NOMO-1 treated with dmso at 0.1 percent for 144 hours (cell line): ENCODE results near the gene ZSWIM3.

Source experiments
- DNase-seq: peaks from one replicate; lab custom pipeline; 2025; ENCODE audit not compliant: unreplicated experiment; lab: John Stamatoyannopoulos, UW

The ZSWIM3 gene

DNA sequence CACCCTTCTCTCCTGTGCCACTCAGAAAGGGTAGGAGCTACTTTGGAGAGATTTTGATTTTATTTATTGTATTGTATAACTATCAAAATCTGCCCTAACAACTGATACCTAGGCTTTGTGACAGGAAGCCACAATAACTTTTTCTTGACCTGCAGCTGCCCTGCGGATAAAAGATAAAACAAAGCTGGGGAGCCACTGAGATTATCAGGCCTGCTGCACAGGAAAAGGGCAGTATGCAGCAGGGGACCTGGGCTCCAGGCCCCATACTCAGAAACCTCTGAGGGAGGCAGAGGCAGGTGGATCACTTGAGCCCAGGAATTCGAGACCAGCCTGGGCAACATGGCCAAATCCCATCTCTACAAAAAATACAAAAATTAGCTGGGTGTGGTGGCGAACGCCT is 24.8 kb upstream of the ZSWIM3 start:
- no peak for DNase-seq

DNA sequence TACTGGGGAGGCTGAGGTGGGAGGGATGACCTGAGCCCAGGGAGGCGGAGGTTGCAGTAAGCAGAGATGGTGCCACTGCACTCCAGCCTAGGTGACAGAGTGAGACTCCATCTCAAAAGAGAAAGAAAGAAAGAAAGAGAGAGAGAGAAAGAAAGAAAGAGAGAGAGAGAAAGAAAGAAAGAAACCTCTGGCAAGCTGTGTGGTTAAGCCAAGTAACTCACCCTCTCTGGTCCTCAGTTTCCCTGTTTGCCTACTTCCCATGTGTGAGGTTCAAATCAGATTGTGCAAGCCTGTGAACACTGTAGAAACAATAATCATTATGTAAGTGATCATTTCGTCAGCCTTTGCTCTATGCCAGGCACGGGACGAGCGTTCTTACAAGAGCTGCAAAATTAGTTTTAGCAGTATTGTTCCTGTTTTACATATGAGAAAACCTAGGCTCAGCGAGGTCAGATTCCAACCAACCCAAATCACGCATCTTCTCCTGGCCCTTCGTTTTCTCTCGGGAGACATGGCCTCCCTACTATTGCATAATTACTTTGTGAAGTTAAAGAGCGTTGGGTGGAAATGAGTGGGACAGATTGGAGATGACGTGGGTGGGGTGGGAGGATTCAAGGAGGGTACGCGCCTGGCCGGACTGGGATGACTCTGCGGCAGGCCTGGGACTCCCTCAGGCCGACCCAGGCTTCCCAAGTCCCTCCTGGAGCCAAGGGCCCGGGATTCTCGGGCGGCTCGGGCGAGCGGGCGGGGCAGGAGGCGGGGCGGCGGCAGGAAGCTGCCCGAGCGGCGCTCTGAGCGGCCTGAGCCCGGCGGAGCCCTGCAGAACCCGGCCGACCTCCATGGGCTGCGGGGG is 24.2 kb upstream of the ZSWIM3 start, which contains the start of gene SNX21:
SNX21 (plus strand) TSS at position 770 of the 853 bp plus-strand sequence. CDS start 121 bp downstream, outside the sequence.
- peak; percentile 72 for DNase-seq

DNA sequence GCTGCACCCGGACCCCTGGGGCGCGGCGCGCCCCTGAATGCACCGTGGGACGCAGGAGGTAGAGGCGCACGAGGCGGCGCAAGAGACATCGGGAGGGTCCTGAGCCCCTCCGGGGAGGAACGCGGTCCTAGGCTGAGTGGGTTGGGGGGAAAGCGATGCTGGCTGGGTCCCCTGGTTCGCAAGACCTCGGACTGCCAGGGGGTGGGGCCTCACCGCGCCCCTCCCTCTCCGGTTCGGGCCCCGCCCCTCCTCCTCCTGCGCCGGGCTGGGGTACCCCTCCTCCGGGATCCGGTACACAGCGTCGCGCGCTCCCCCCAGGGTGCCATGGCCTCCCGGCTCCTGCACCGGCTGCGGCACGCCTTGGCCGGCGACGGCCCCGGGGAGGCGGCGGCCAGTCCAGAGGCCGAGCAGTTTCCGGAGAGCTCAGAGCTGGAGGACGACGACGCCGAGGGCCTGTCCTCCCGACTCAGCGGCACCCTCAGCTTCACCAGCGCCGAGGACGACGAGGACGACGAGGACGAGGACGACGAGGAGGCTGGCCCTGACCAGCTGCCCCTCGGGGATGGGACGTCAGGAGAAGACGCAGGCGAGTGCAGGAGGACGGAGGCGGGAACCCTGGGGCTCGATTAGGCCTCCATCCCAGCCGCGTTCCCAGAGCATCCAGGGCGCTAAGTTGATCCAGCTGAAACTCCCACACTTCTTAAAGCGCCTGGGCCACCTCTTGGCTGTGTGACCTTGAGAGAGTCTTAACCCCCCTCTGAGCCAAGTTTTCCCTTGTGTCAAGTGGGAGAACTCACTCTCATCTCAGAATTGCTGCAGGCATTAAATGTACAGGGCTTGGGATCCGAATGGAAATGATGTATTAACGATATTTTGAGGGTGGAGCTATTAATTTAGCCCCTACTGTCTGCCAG is 23.3 kb upstream of the ZSWIM3 start:
- no peak for DNase-seq

DNA sequence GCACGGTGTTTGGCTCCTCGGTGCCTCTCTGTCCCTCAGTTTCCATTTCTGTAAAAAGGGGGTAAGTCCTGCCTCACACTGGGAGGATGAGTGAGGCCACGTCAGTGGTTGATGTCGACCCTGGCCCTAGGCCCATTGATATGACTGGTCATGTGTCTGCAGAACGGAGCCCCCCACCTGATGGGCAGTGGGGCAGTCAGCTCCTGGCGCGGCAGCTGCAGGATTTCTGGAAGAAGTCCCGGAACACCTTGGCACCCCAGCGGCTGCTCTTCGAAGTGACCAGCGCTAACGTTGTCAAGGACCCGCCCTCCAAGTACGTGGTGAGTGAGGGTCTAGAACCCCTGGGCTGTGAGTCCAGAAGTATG is 22.6 kb upstream of the ZSWIM3 start:
- DNase-seq, result no peak

DNA sequence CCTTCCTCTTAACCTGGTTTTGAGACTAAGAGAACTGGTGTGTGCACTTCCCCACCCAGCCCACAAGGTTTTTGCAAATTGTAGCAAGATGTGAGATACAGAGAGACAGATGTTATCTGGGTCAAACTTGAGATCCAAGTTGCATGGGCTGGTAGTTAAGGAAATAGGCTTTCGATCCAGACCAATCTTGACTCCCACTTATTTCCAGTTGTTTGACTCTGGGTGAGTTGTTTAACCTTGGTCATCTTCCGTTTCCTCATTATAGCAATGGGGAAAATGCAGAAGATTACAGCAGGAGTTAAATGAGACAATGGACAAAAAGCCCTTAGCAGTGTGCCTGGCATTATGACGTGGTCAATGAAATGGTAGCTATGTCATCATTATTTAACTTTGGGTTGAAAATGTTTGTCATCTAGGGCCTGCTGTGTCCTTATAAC is 22.1 kb upstream of the ZSWIM3 start:
- no peak for DNase-seq

DNA sequence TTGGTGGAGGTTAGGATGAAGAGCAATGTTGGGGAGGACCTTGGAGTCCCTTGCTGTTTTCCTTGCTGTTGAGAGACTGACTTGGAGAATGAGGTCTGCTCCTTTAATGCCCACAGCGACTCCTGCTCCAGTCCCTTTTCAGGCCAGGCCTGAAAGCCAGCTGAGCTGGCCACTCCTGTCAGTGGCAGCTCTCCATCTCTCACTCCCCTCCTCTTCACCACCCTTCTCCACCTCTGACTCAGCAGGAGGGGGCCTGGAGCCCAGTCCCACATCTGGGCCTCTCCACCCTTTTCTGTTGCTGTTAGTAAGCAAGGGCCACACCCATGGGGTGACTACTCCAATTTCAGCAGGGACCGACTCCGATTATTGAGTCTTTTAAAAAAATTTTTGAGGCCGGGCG is 21.6 kb upstream of the ZSWIM3 start:
- no peak for DNase-seq

DNA sequence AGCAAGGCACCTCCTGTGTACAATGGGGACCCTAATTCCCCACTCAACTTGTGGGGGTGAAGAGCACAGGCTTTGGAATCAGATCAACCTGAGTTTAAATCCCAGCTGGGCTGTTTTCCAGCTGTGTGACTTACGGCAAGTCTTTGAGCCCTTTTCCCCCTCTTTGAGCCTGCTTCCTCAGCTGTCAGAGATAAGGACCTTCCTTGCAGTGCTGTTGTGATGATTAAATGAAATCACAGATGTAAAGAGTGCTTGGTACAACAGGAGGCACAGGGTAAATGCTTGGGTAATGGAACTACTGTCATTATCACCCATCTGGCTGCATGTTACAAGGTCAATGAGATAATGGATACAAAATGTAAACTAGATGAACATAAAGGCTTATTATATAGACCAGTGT is 20.6 kb upstream of the ZSWIM3 start:
- no peak for DNase-seq

DNA sequence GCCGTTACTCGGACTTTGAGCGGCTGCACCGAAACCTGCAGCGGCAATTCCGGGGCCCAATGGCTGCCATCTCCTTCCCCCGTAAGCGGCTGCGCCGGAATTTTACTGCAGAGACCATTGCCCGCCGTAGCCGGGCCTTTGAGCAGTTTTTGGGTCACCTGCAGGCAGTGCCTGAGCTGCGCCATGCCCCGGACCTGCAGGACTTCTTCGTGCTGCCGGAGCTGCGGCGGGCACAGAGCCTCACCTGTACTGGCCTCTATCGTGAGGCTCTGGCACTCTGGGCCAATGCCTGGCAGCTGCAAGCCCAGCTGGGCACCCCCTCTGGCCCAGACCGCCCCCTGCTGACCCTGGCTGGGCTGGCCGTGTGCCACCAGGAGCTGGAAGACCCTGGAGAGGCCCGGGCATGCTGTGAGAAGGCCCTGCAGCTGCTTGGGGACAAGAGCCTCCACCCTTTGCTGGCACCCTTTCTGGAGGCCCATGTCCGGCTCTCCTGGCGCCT is 16.7 kb upstream of the ZSWIM3 start:
- no peak for DNase-seq

DNA sequence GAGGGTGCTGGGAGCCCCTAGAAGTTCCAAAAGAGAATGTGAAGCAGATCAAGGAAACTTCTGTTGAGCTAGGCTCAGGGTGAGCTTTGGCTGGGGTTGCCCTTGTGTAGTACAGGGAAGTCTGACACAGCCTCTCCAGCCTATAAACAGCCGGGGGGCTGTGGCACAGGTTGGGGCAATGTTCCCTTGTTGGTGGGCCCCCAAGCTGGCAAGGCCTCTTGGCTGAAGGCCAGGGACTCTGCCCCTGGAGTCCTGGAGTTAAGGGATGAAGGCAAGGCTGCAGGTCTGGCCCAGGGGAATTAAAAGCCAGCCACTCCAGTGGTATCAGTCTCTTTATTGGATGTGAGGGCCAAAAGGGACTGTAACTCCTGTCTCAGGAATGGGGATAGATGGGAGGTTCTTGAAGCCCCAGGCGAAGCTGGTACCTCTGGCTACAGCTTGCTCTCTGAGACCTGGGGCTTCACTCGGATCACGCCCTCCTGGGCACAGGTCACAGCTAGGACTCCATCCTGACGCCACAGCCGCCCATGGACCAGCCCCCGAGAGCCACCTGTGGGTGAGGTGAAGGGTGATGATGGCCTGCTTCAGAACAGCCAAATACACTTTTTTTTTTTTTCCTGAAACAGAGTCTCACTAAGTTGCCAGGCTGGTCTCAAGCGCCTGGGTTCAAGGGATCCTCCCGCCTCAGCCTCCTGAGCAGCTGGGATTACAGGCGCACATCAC is 15.8 kb upstream of the ZSWIM3 start:
- DNase-seq, result no peak

DNA sequence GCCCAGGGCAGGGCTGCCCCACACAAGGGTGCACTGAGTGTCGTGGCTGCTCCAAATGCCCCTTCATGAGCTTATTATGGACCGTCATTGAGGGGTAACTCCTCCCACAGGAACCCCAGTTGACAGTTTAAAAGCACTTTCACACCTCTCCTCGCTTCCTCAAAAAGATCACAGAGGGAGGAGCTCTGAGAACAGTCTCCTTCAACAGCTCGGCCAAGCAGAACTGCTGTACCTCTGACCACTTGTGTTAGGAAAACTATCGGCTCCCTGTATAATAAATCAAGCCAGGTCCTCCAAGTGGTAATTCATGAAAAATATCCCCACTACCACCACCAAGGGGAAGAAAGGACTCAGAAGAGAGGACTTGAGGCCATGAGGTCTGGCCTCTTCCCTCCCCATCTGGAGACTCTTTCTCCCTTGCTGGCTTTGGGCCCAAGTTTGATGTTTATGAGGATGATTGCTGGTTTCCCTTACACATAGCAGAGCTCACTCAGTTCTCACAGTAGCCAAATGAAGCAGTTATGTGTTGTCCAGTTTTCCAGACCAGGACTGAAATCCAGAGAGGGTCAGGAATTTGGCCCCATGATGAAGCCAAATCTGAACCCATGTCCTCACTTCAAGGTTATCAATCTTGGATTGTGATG is 15.1 kb upstream of the ZSWIM3 start:
- DNase-seq, result peak; percentile 80

DNA sequence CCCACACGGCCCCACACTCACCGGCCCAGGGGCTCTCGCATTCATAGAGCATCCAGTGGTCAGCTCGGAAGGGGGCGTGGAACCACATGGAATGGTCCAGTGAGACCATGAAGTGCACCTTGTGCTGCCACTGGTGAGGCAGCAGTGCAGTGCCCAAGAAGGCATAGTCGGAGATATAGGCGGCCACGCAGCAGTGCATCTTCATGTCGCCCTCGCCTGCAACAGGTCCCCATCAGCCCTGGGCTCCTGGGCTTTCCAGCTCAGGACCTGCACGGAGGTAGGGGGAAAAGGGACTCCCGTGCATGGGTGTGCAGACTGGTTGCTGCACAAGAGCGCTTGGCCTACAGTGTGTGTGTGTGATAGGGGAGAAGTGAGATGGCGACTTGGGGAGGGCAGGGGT is 13.9 kb upstream of the ZSWIM3 start:
- no peak for DNase-seq

DNA sequence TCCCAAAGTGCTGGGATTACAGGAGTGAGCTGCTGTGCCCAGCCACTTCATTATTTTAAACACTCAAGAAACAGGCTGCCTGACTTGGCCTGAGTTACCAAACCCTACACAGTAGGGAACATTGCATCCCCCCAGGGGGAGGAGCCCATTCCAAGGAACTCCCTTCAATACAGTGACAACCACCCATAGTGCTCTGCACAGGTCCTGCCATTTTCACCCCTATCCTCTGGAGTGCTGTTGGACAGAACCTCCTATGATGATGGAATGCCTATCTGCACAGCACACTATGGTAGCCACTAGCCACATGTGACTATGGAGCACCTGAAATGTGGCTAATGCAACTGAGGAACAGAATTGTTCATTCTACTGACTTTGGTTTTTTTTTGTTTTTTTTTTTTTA is 12.0 kb upstream of the ZSWIM3 start:
- DNase-seq, result no peak

DNA sequence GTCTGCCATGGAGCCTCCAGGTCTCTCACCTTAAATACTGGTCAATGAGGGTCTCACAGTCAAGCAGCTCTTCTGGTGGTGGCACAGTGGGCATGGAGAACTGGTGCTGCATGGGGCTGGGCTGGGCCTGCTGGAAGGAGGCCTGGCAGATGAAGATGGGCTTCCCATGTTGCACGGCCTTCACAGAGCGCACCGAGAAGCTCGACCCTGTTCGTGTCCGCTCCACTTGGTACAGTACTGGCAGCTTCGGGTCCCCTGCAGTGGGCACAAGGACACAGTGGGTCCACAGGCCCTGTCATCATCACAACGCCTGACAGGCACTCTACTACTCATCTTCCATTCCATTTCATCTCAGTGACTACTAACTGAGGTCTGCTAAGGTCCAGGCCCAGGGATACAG is 9.0 kb upstream of the ZSWIM3 start:
- DNase-seq, result no peak

DNA sequence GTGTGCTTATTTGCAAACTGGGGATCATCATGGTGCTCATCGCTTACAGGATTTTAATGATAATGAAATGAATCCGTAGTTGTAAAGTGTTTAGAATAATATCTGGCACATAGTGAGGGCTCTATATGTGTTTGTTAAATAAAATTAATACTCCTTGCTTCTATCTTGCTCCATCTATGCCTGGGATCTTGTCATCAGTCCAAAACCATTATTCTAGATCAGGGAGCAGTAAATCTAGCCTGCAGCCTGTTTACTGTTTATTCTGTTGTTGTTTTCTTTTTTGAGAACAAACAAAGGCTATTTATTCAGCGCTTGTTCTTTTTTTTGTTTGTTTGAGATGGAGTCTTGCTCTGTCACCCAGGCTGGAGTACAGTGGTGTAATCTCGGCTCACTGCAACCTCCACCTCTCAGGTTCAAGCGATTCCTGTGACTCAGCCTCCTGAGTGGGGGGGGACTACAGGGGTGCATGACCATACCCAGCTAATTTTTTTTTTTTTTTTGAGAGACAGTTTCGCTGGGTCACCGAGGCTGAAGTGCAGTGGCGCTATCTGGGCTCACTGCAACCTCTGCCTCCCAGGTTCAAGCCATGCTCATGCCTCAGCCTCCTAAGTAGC is 8.3 kb upstream of the ZSWIM3 start:
- DNase-seq, result no peak

DNA sequence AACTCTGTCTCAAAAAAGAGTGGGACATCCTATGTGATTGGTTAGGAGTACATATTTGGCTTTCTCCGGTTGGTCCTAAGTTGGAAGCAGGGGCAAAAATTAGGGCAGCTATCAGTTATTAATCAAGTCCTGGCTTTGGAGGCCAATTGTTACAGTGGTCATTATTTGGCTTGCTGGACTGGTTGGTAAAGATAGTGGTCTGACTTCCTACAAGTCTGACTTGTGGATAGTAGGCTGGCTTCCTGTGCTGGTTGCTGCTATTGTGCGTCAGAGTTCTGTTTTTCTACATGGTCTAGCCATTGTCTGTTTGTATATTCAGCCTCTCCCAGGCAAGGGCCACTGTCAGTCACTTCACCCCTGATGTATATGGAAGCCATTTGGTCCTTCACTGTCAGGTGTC is 7.2 kb upstream of the ZSWIM3 start:
- no peak for DNase-seq

DNA sequence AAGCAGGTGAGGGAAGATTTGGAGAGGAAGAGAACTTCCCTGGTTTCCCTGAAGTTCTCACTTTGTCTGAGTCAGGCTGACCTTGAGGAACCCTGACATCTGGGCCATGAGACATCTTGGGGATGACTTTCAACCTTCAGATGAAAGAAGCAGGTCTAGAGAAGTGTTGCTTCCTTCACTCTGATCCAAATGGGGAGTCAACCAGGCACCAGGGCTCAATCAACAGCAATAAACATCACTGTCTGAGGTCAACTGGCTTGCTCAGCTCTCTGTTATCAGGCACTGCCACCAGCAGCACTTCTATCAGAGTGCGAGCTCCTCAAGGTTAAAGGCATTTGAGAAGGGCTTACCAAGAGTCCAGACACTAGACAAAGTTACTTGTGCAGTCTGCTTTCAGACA is 6.5 kb upstream of the ZSWIM3 start:
- DNase-seq, result no peak

DNA sequence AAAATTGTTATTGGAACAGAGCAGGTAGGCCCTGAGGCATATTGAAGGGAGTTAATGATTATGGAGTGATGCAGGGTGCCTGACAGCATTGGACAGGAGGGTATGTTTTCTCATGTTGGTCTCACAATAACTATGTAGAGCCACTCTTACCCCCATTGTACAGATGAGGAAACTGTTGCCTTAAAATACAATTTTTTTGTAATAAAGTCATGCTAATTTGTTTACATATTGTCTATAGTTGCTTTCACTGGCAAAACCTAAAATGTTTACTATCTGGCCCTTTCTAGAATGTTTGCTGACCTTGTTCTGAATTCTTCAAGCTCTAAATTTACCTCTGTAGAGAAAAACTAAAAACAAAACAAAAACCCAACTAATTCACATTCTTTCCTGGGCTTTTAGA is 5.9 kb upstream of the ZSWIM3 start:
- no peak for DNase-seq

DNA sequence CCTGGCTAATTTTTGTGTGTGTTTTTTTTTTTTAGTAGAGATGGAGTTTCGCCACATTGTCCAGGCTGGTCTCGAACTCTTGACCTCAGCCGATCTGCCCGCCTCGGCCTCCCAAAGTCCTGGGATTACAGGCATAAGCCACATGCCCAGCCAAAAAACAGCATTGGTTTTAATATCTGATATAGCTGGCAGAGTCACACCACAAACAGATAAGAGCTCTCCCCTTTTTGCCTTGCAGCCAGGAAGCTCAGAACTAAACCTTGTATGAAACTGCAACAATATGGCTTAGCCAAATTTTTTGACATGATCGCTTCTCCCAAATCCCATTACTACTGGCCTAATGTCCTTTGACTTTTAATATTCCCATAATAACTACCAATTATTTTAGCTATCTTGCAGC is 5.1 kb upstream of the ZSWIM3 start:
- DNase-seq, result no peak

DNA sequence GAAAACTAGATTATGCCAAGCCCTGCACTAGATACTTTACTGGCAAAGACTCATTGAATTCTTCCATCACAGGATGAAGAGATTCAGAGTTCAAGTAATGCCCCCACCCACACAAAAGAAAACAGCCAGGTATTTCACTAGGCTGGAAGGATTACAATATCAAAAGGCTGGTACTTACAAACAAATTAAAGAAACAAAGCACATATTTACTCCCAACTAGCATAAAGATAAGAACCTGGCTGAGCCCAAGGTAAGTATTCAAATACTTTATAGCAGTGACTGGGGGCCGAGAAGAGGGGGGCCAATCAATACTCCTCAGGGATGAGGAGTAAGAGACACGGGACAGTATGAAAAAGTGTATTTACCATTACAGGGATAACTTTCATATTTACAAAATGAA is 3.9 kb upstream of the ZSWIM3 start:
- no peak for DNase-seq

DNA sequence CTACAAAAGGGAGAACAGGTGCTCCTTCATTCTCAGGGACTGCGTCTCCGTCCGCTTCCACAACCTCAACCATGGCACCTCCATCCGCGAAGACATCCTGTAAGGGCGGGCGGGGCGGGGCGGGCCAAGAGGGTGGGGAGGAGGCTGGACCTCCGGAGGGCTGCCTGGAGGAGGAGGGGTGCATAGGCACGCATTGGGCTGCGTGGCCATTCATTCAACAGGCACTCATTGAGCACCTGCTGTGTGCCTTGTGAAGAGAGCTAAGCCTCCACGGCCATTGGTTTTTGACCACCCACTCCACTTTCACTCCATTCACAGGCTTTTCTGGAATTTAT is 435 bp downstream of the ZSWIM3 start:
- DNase-seq, result peak; percentile 38
